ENCODE measurements around the gene PRDM16. TPM values are rescaled to one million over a fixed set of nuclear protein-coding genes. Genes with fewer than 3 reads are reported as not detected.

The PRDM16 gene
- total and polyA plus RNA-seq, 2 of the 8 experiments (the other 6 are each of a cell fraction or from before 2014, with no cell fraction given): 0.39 to 0.43 TPM

- TF ChIP-seq, protein P1, sequence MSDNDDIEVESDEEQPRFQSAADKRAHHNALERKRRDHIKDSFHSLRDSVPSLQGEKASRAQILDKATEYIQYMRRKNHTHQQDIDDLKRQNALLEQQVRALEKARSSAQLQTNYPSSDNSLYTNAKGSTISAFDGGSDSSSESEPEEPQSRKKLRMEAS (IDR thresholded peaks at IDR 0.05): no peak
- no peak for TF ChIP-seq ASH2L (IDR thresholded peaks at IDR 0.05; ENCODE audit: low read length)
These were observed 30.9 kb upstream of the PRDM16 start (continued) for GRCh38 chr1:3038113-3038551.

Data from H1 (cell line).